K562 (cell line): Measurements from ENCODE around the gene DDR2. TPM values are rescaled to one million over a fixed set of nuclear protein-coding genes. Genes with fewer than 3 reads are reported as not detected.

ENCODE experiments used
- CTBP1 ChIP-seq: fragments of 450-650 bp; IDR thresholded peaks from 2 replicates; pipeline ENCODE4 v1.6.1; 2016; ENCODE audit warnings: borderline replicate concordance
- MEIS2 ChIP-seq: fragments of 450-650 bp; IDR thresholded peaks from 2 replicates; pipeline ENCODE4 v1.6.1; 2014; ENCODE audit warnings: mild to moderate bottlenecking; ENCODE audit not compliant: partially characterized antibody
- ZNF785 ChIP-seq: fragments of 250-450 bp; sonication (Bioruptor Pico); IDR thresholded peaks from 2 replicates; pipeline ENCODE4 v1.4.0; 2020; ENCODE audit warnings: mild to moderate bottlenecking
- polyA plus RNA-seq, 8 experiments: library from polyadenylated mRNA; depleted of rRNA in 4 of 8; stranded (reverse) in 5 of 8; unstranded in 3 of 8; fragments of >200 nt; fragmentation: Nextera tagmentation in 2 of 8; fragmentation: Illumina TruSeq in 1 of 8; extraction: Ambion mirVana in 2 of 8; extraction: Trizol in 1 of 8; gene quantifications; 2 replicates each; pipeline versions ENCODE4 v1.2.1 to v1.2.3, GENCODE V29; 2011 to 2014; ENCODE audit warnings: inconsistent platforms in 1 of 8, missing spikeins in 1 of 8
- total RNA-seq, 7 experiments: library from RNA; depleted of rRNA in 6 of 7; stranded (reverse); fragments of >200 nt in 6 of 7; fragmentation: Illumina TruSeq in 2 of 7; extraction: Trizol in 2 of 7; gene quantifications; 2 replicates each; pipeline versions ENCODE4 v1.2.1 to v1.2.3, GENCODE V29; 2011 to 2021; ENCODE audit warnings: low replicate concordance in 1 of 7
- TF ChIP-seq, protein P1 (sequence below): fragments of 450-650 bp; IDR thresholded peaks from 2 replicates; pipeline ENCODE4 v1.6.1; 2016; ENCODE audit warnings: mild to moderate bottlenecking, moderate library complexity
- TF ChIP-seq, protein P2 (sequence below): fragments of 450-650 bp; formaldehyde crosslinking; IDR thresholded peaks from 2 replicates; pipeline ENCODE4 v1.4.0; 2020; ENCODE audit warnings: mild to moderate bottlenecking, moderate library complexity
- TF ChIP-seq, protein P3 (sequence below), 2 experiments: IDR thresholded peaks in 1 of 2; conservative IDR thresholded peaks in 1 of 2; 2 replicates each; pipeline ENCODE4 v1.6.1; 2016; ENCODE audit warnings: low read depth in 2 of 2, mild to moderate bottlenecking in 1 of 2, missing compliant biosample characterization in 1 of 2, missing genetic modification characterization in 1 of 2, moderate library complexity in 1 of 2

DDR2 gene
- total and polyA plus RNA-seq, 9 of the 15 experiments (the other 6 are each of a cell fraction or from before 2014, with no cell fraction given): 0.36 to 2.0 (median 1.1) TPM

DNA sequence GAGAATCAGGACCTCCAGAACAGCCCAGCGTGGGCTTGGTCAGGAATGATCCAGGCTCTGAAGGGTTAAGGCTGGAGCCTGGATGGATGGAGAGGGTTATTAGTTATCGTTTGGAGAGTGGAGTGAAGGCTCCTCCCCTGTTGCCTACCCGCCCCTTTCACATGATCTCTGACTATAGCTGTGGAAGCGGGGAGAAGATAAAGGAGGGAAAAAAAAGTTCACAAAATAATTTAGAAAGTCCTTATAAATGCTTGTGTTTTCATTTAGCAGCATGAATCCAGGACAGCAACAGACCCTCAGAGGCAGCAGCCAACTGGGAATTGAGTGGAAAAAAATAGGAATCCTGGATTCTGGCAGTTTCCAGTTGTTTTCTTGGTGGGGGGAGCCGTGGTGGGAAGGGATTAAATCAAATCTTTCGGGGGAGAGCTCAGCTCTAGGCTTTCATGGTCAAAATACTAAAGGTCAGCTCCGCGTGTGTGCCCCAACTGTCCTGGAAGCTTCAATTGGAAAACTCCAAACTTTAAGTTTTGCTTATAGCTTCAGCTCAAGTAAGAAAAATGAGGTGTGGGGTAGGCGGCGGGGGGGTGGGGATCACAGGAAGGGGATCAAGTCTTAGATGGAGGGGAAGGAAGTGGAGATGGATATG is 595 bp upstream of the DDR2 start (continued):
- TF ChIP-seq, protein P1, sequence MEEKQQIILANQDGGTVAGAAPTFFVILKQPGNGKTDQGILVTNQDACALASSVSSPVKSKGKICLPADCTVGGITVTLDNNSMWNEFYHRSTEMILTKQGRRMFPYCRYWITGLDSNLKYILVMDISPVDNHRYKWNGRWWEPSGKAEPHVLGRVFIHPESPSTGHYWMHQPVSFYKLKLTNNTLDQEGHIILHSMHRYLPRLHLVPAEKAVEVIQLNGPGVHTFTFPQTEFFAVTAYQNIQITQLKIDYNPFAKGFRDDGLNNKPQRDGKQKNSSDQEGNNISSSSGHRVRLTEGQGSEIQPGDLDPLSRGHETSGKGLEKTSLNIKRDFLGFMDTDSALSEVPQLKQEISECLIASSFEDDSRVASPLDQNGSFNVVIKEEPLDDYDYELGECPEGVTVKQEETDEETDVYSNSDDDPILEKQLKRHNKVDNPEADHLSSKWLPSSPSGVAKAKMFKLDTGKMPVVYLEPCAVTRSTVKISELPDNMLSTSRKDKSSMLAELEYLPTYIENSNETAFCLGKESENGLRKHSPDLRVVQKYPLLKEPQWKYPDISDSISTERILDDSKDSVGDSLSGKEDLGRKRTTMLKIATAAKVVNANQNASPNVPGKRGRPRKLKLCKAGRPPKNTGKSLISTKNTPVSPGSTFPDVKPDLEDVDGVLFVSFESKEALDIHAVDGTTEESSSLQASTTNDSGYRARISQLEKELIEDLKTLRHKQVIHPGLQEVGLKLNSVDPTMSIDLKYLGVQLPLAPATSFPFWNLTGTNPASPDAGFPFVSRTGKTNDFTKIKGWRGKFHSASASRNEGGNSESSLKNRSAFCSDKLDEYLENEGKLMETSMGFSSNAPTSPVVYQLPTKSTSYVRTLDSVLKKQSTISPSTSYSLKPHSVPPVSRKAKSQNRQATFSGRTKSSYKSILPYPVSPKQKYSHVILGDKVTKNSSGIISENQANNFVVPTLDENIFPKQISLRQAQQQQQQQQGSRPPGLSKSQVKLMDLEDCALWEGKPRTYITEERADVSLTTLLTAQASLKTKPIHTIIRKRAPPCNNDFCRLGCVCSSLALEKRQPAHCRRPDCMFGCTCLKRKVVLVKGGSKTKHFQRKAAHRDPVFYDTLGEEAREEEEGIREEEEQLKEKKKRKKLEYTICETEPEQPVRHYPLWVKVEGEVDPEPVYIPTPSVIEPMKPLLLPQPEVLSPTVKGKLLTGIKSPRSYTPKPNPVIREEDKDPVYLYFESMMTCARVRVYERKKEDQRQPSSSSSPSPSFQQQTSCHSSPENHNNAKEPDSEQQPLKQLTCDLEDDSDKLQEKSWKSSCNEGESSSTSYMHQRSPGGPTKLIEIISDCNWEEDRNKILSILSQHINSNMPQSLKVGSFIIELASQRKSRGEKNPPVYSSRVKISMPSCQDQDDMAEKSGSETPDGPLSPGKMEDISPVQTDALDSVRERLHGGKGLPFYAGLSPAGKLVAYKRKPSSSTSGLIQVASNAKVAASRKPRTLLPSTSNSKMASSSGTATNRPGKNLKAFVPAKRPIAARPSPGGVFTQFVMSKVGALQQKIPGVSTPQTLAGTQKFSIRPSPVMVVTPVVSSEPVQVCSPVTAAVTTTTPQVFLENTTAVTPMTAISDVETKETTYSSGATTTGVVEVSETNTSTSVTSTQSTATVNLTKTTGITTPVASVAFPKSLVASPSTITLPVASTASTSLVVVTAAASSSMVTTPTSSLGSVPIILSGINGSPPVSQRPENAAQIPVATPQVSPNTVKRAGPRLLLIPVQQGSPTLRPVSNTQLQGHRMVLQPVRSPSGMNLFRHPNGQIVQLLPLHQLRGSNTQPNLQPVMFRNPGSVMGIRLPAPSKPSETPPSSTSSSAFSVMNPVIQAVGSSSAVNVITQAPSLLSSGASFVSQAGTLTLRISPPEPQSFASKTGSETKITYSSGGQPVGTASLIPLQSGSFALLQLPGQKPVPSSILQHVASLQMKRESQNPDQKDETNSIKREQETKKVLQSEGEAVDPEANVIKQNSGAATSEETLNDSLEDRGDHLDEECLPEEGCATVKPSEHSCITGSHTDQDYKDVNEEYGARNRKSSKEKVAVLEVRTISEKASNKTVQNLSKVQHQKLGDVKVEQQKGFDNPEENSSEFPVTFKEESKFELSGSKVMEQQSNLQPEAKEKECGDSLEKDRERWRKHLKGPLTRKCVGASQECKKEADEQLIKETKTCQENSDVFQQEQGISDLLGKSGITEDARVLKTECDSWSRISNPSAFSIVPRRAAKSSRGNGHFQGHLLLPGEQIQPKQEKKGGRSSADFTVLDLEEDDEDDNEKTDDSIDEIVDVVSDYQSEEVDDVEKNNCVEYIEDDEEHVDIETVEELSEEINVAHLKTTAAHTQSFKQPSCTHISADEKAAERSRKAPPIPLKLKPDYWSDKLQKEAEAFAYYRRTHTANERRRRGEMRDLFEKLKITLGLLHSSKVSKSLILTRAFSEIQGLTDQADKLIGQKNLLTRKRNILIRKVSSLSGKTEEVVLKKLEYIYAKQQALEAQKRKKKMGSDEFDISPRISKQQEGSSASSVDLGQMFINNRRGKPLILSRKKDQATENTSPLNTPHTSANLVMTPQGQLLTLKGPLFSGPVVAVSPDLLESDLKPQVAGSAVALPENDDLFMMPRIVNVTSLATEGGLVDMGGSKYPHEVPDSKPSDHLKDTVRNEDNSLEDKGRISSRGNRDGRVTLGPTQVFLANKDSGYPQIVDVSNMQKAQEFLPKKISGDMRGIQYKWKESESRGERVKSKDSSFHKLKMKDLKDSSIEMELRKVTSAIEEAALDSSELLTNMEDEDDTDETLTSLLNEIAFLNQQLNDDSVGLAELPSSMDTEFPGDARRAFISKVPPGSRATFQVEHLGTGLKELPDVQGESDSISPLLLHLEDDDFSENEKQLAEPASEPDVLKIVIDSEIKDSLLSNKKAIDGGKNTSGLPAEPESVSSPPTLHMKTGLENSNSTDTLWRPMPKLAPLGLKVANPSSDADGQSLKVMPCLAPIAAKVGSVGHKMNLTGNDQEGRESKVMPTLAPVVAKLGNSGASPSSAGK: 0 out of 2 replicates have a peak, but pooled peaks have one; percentile 8
- TF ChIP-seq CTBP1 (peak; percentile 64; the same call in 1 of the 2 replicates), ZNF785 (no peak), MEIS2 (peak; percentile 38)
- TF ChIP-seq, protein P2, sequence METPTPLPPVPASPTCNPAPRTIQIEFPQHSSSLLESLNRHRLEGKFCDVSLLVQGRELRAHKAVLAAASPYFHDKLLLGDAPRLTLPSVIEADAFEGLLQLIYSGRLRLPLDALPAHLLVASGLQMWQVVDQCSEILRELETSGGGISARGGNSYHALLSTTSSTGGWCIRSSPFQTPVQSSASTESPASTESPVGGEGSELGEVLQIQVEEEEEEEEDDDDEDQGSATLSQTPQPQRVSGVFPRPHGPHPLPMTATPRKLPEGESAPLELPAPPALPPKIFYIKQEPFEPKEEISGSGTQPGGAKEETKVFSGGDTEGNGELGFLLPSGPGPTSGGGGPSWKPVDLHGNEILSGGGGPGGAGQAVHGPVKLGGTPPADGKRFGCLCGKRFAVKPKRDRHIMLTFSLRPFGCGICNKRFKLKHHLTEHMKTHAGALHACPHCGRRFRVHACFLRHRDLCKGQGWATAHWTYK: no peak
- TF ChIP-seq, protein P3, sequence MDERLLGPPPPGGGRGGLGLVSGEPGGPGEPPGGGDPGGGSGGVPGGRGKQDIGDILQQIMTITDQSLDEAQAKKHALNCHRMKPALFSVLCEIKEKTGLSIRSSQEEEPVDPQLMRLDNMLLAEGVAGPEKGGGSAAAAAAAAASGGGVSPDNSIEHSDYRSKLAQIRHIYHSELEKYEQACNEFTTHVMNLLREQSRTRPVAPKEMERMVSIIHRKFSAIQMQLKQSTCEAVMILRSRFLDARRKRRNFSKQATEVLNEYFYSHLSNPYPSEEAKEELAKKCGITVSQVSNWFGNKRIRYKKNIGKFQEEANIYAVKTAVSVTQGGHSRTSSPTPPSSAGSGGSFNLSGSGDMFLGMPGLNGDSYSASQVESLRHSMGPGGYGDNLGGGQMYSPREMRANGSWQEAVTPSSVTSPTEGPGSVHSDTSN (CRISPR knock-in tag; IDR thresholded peaks at IDR 0.05; ENCODE audit: low read depth): no peak
- TF ChIP-seq, protein P3 (tag; conservative IDR thresholded peaks at IDR 0.05; ENCODE audit: low read depth): peak; percentile 39
- TF ChIP-seq, all 486 proteins: peak for 26
